Measurements from ENCODE around the gene CMTM6.
"Not testable (repeated sequence)": the region's sequence is repeated elsewhere in the genome, so short reads cannot be mapped to it uniquely, and the experiment has no call there.

Gene CMTM6

GRCh38 chr3:32500231-32500630, 2.4 kb downstream of the CMTM6 start:
- DNase-seq (ENCODE audit: low spot score): no peak

GRCh38 chr3:32499585-32499984, 3.1 kb downstream of the CMTM6 start:
- DNase-seq (ENCODE audit: low spot score): no peak

GRCh38 chr3:32498992-32499391, 3.7 kb downstream of the CMTM6 start:
- DNase-seq (ENCODE audit: low spot score): no peak

- DNase-seq (ENCODE audit: low spot score): no peak
Observed at GRCh38 chr3:32498252-32498651, 4.4 kb downstream of the CMTM6 start.

GRCh38 chr3:32495609-32496008, 7.0 kb downstream of the CMTM6 start:
- DNase-seq (ENCODE audit: low spot score): no peak

GRCh38 chr3:32495085-32495484, 7.6 kb downstream of the CMTM6 start:
- no peak for DNase-seq (ENCODE audit: low spot score)

- no peak for DNase-seq (ENCODE audit: low spot score)
Observed at GRCh38 chr3:32493437-32494414, 8.9 kb downstream of the CMTM6 start.

GRCh38 chr3:32492684-32493436, 9.8 kb downstream of the CMTM6 start:
- no peak for DNase-seq (ENCODE audit: low spot score)

GRCh38 chr3:32488474-32489008, 14.1 kb downstream of the CMTM6 start:
- DNase-seq (ENCODE audit: low spot score): no peak

- DNase-seq (ENCODE audit: low spot score): no peak
Observed at GRCh38 chr3:32487781-32488473, 14.7 kb downstream of the CMTM6 start.

- DNase-seq (ENCODE audit: low spot score): no peak
Observed at GRCh38 chr3:32484436-32484835, 18.2 kb downstream of the CMTM6 start.

GRCh38 chr3:32483772-32484171, 18.9 kb downstream of the CMTM6 start:
- no peak for DNase-seq (ENCODE audit: low spot score)

- no peak for DNase-seq (ENCODE audit: low spot score)
Observed at GRCh38 chr3:32482693-32483092, 20.0 kb downstream of the CMTM6 start.

GRCh38 chr3:32481791-32482631, 20.6 kb downstream of the CMTM6 start:
- DNase-seq (ENCODE audit: low spot score): no peak

- DNase-seq (ENCODE audit: low spot score): no peak
Observed at GRCh38 chr3:32480604-32481003, 22.0 kb downstream of the CMTM6 start.

- no peak for DNase-seq (ENCODE audit: low spot score)
Observed at GRCh38 chr3:32474201-32474600, 28.5 kb downstream of the CMTM6 start.

GRCh38 chr3:32472151-32472550, 30.5 kb downstream of the CMTM6 start:
- DNase-seq (ENCODE audit: low spot score): not testable (repeated sequence)

GRCh38 chr3:32471246-32471645, 31.4 kb downstream of the CMTM6 start:
- no peak for DNase-seq (ENCODE audit: low spot score)

GRCh38 chr3:32470362-32470761, 32.3 kb downstream of the CMTM6 start:
- DNase-seq (ENCODE audit: low spot score): no peak

GRCh38 chr3:32469151-32469874, 33.3 kb downstream of the CMTM6 start:
- DNase-seq (ENCODE audit: low spot score): no peak
